GM23338 (cell line): Measurements from ENCODE around the gene PRKAR1A. TPM values are rescaled to one million over a fixed set of nuclear protein-coding genes. Genes with fewer than 3 reads are reported as not detected.

Source experiments
- ATAC-seq: fragments of 200-7000 bp; cut with Tn5 transposase; 3 replicates; pipeline ENCODE4 v1.9.1; 2020
- DNase-seq: peaks from one replicate; pipeline ENCODE4 v3.0.0-alpha.2; 2015; ENCODE audit warnings: low spot score
- H2AFZ ChIP-seq: fragments of 200-600 bp; sonication (generic); 2 replicates; pipeline ENCODE4 v1.8.0; 2016; ENCODE audit warnings: antibody characterized with exemption, mild to moderate bottlenecking, moderate library complexity
- H3F3A ChIP-seq: fragments of 200-600 bp; sonication (generic); replicated peaks from 2 replicates; pipeline ENCODE4 v1.8.0; 2017; ENCODE audit warnings: antibody characterized with exemption, mixed run types, low read depth
- H3K27ac ChIP-seq: fragments of 200-600 bp; sonication (generic); 2 replicates; pipeline ENCODE4 v1.6.1; 2016; ENCODE audit warnings: low read depth
- H3K27me3 ChIP-seq: fragments of 200-600 bp; sonication (generic); 2 replicates; pipeline ENCODE4 v1.8.0; 2016; ENCODE audit warnings: mild to moderate bottlenecking, mixed run types, moderate library complexity; ENCODE audit not compliant: insufficient read depth
- H3K36me3 ChIP-seq: fragments of 200-600 bp; sonication (generic); 2 replicates; pipeline ENCODE4 v1.8.0; 2016; ENCODE audit warnings: mild to moderate bottlenecking; ENCODE audit not compliant: insufficient read depth
- H3K4me1 ChIP-seq: fragments of 200-600 bp; sonication (generic); 2 replicates; pipeline ENCODE4 v1.8.0; 2016; ENCODE audit warnings: mild to moderate bottlenecking, moderate library complexity; ENCODE audit not compliant: insufficient read depth
- H3K4me2 ChIP-seq: fragments of 200-600 bp; sonication (generic); 2 replicates; pipeline ENCODE4 v1.7.1; 2017; ENCODE audit warnings: mixed run types
- H3K4me3 ChIP-seq: fragments of 200-600 bp; sonication (generic); 2 replicates; pipeline ENCODE4 v1.6.1; 2016; ENCODE audit warnings: mixed run types
- H3K79me2 ChIP-seq: fragments of 200-600 bp; sonication (generic); replicated peaks from 2 replicates; pipeline ENCODE4 v1.8.0; 2017; ENCODE audit warnings: mild to moderate bottlenecking; ENCODE audit not compliant: insufficient read depth
- H3K9me2 ChIP-seq: fragments of 200-600 bp; sonication (generic); 2 replicates; pipeline ENCODE4 v1.8.0; 2017; ENCODE audit not compliant: insufficient read depth
- H4K20me1 ChIP-seq: fragments of 200-600 bp; sonication (generic); replicated peaks from 2 replicates; pipeline ENCODE4 v1.8.0; 2017; ENCODE audit warnings: mild to moderate bottlenecking; ENCODE audit not compliant: insufficient read depth
- H3K27ac Mint-ChIP-seq: 2 replicates; pipeline ENCODE4 v1.8.0; 2020; ENCODE audit warnings: inconsistent platforms, mild to moderate bottlenecking, moderate library complexity, mixed read lengths
- H3K27me3 Mint-ChIP-seq: 3 replicates; pipeline ENCODE4 v1.8.0; 2022; ENCODE audit warnings: low read depth, mild to moderate bottlenecking, moderate library complexity, mixed read lengths, inconsistent platforms; ENCODE audit not compliant: insufficient read depth, poor library complexity
- H3K36me3 Mint-ChIP-seq: 3 replicates; pipeline ENCODE4 v1.8.0; 2021; ENCODE audit warnings: low read depth, mild to moderate bottlenecking, inconsistent platforms, moderate library complexity, mixed read lengths
- H3K4me1 Mint-ChIP-seq: 3 replicates; pipeline ENCODE4 v1.8.0; 2020; ENCODE audit warnings: mild to moderate bottlenecking, inconsistent platforms, mixed read lengths
- H3K4me3 Mint-ChIP-seq: 3 replicates; pipeline ENCODE4 v1.8.0; 2021; ENCODE audit warnings: moderate library complexity, mild to moderate bottlenecking, inconsistent platforms, mixed read lengths
- H3K9me3 Mint-ChIP-seq: 3 replicates; pipeline ENCODE4 v1.8.0; 2020; ENCODE audit warnings: moderate library complexity, mild to moderate bottlenecking, inconsistent platforms, mixed read lengths
- EZH2 ChIP-seq: fragments of 200-600 bp; sonication (generic); IDR thresholded peaks from one replicate; pipeline ENCODE4 v1.8.0; 2017; ENCODE audit warnings: antibody characterized with exemption, mild to moderate bottlenecking, low read depth; ENCODE audit not compliant: unreplicated experiment
- polyA plus RNA-seq: library from polyadenylated mRNA; unstranded; fragments of >200 nt; fragmentation: Nextera tagmentation; extraction: Ambion mirVana; gene quantifications from 2 replicates; pipeline ENCODE4 v1.2.1, GENCODE V29; 2016
- total RNA-seq: library from RNA; depleted of rRNA; stranded (reverse); fragments of >200 nt; shearing (Covaris generic); gene quantifications from 2 replicates; pipeline ENCODE4 v1.2.3, GENCODE V29; 2014
- TF ChIP-seq, protein P1 (sequence below): fragments of 250-450 bp; sonication (Bioruptor Pico); IDR thresholded peaks from 2 replicates; pipeline ENCODE4 v1.5.0; 2020; ENCODE audit warnings: mild to moderate bottlenecking, moderate library complexity

The PRKAR1A gene
- total and polyA plus RNA-seq, 2 experiments from 2014 or later: 90.1 to 100 TPM

DNA sequence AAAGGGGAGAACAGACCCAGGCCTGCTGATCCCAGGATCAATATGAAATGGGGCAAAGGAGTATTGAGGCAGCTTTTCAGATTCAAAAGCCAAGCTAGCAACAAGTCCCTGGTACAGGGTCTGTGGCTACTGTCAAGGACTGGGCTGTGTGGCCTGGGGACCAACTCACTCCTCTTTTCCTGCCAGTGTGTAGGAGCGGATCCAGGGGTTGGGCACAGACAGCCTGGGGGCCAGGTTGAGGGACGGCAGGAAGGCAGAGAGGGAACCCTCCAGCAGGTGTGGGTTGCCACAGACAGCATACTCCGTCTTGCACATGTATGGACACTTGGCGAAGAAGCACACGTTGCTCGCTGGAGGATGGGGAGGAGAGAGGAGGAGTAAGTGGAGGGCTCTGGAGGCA, 29.6 kb downstream of the PRKAR1A start (continued):
- TF ChIP-seq, protein P1, sequence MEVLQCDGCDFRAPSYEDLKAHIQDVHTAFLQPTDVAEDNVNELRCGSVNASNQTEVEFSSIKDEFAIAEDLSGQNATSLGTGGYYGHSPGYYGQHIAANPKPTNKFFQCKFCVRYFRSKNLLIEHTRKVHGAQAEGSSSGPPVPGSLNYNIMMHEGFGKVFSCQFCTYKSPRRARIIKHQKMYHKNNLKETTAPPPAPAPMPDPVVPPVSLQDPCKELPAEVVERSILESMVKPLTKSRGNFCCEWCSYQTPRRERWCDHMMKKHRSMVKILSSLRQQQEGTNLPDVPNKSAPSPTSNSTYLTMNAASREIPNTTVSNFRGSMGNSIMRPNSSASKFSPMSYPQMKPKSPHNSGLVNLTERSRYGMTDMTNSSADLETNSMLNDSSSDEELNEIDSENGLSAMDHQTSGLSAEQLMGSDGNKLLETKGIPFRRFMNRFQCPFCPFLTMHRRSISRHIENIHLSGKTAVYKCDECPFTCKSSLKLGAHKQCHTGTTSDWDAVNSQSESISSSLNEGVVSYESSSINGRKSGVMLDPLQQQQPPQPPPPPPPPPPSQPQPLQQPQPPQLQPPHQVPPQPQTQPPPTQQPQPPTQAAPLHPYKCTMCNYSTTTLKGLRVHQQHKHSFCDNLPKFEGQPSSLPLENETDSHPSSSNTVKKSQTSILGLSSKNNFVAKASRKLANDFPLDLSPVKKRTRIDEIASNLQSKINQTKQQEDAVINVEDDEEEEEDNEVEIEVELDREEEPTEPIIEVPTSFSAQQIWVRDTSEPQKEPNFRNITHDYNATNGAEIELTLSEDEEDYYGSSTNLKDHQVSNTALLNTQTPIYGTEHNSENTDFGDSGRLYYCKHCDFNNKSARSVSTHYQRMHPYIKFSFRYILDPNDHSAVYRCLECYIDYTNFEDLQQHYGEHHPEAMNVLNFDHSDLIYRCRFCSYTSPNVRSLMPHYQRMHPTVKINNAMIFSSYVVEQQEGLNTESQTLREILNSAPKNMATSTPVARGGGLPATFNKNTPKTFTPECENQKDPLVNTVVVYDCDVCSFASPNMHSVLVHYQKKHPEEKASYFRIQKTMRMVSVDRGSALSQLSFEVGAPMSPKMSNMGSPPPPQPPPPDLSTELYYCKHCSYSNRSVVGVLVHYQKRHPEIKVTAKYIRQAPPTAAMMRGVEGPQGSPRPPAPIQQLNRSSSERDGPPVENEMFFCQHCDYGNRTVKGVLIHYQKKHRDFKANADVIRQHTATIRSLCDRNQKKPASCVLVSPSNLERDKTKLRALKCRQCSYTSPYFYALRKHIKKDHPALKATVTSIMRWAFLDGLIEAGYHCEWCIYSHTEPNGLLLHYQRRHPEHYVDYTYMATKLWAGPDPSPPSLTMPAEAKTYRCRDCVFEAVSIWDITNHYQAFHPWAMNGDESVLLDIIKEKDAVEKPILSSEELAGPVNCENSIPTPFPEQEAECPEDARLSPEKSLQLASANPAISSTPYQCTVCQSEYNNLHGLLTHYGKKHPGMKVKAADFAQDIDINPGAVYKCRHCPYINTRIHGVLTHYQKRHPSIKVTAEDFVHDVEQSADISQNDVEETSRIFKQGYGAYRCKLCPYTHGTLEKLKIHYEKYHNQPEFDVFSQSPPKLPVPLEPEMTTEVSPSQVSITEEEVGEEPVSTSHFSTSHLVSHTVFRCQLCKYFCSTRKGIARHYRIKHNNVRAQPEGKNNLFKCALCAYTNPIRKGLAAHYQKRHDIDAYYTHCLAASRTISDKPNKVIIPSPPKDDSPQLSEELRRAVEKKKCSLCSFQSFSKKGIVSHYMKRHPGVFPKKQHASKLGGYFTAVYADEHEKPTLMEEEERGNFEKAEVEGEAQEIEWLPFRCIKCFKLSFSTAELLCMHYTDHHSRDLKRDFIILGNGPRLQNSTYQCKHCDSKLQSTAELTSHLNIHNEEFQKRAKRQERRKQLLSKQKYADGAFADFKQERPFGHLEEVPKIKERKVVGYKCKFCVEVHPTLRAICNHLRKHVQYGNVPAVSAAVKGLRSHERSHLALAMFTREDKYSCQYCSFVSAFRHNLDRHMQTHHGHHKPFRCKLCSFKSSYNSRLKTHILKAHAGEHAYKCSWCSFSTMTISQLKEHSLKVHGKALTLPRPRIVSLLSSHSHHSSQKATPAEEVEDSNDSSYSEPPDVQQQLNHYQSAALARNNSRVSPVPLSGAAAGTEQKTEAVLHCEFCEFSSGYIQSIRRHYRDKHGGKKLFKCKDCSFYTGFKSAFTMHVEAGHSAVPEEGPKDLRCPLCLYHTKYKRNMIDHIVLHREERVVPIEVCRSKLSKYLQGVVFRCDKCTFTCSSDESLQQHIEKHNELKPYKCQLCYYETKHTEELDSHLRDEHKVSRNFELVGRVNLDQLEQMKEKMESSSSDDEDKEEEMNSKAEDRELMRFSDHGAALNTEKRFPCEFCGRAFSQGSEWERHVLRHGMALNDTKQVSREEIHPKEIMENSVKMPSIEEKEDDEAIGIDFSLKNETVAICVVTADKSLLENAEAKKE: no peak

DNA sequence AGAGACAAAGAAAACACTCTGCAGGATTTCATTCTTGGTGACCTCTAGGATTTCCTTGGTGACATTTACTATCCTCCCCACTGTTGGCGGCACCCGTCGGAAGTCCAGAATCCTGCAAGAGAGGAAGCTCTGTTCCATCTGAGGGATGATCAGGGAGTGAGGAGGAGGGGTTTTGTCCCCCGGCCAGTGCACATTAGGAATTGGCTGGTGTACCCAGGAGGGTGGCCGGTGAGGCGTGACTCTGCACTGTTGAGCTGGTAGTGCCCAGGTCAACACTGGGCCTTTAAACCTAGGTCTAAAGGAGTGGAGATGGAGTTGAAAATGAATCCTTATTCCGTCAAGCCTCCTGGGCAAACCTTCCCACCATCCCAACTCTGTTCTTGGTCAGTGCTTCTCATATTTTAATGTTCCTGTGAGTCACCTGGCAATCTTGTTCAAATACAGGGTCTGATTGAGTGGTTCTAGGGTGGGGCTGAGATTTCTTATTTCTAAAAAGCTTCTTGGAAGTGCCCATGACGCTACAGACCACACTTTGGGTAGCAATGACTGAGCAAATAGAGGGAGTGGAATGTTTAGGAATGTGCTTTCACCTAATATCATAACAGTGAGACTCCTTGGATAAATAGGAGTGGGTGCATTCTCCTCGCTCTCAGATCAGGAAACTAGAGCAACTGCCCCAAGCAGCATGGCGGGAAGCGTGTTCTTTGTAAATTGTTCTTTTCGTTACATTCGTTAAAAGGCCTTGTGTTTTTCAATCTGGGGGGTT, 30.7 kb downstream of the PRKAR1A start:
- no peaks in the 10 kb centered on the region for H3K27me3 ChIP-seq
- H3K4me1 ChIP-seq: no peaks in the 10 kb centered on the region
- TF ChIP-seq EZH2: no peak
- H3K36me3 Mint-ChIP-seq: peaks cover 26% of the 10 kb centered on the region
- no peaks in the 10 kb centered on the region for H3K4me1 Mint-ChIP-seq
- DNase-seq: no peak
- H3K36me3 ChIP-seq: no peaks in the 10 kb centered on the region
- no peak overlapping the region for H2AFZ ChIP-seq
- H3K27ac Mint-ChIP-seq: no peak overlapping the region; the same call in 1 of the 2 replicates
- ATAC-seq: no peak
- peaks cover 3% of the 10 kb centered on the region for H3K27me3 Mint-ChIP-seq
- no peaks in the 10 kb centered on the region for H3F3A ChIP-seq
- H4K20me1 ChIP-seq: peaks cover 5% of the 10 kb centered on the region; the same call in 1 of the 2 replicates
- no peaks in the 10 kb centered on the region for H3K9me2 ChIP-seq
- no peak overlapping the region for H3K4me3 Mint-ChIP-seq
- no peaks in the 10 kb centered on the region for H3K79me2 ChIP-seq
- no peak overlapping the region for H3K4me3 ChIP-seq
- H3K4me2 ChIP-seq: no peak overlapping the region
- no peak overlapping the region for H3K27ac ChIP-seq
- no peaks in the 10 kb centered on the region; the same call in 2 of the 3 replicates for H3K9me3 Mint-ChIP-seq
